NCI-H187 treated with DMSO at 0.1 percent for 48 hours (cell line): ENCODE results near the gene DIS3L.
"Not testable (repeated sequence)": the region's sequence is repeated elsewhere in the genome, so short reads cannot be mapped to it uniquely, and the experiment has no call there.

ENCODE experiments used
- DNase-seq: peaks from one replicate; lab custom pipeline; 2025; lab: John Stamatoyannopoulos, UW

The DIS3L gene

DNA sequence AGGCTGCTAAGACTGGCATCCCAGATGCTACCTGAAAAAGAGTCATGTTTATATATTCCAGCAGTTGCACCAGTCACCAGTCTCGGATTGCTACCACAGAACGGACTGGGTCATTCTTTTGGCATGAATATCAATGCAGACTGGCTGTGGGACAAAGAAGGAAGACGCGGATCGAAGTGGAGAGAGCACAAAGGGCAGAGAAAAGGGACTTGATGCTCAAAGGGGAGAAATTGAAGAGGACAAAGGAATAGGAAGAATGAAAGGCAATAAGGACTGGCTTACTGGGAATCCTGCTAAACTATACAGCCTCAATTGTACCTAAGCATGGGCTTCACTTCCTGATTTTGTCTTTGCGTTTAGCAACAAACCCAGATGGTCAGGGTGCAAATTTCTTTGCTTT, 15.3 kb upstream of the DIS3L start:
- no peak for DNase-seq

DNA sequence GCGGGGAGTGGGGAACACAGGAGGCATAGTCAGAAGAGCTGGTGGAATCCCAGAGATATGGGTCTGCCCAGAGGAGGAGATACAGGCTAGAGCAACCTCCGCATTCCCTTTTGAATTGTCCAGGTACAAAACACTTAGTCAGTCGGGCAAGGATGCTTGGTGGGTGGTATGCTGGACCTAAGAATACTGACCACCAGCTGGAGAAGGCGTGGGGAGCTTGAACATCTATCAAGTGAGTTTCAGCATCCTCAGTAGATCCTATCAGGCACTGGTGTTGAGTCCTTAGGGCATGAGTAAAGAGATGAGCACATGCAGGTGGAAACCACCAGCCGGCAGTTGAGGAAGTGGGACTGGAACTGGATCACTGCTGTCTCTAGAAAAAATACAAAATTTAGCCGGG, 14.7 kb upstream of the DIS3L start:
- DNase-seq: no peak

DNA sequence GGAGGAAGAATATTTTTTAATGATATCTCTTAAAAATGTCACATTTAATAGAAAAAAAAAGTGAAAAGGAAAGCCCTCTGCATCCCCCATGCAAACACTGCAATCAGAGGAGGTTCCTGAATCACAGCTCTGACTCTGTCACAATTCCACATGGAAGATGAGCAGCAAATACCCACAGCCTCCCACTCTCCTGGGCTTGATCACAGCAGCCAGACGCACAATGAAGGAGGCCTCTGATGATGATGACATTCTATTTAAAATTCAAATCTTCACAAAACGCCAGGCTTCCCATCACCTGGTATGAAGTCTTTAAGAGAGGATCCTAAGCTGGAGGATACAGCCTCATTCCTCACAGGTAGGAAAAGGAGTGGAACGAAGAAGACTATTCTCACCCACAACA, 9.1 kb upstream of the DIS3L start:
- DNase-seq: no peak

DNA sequence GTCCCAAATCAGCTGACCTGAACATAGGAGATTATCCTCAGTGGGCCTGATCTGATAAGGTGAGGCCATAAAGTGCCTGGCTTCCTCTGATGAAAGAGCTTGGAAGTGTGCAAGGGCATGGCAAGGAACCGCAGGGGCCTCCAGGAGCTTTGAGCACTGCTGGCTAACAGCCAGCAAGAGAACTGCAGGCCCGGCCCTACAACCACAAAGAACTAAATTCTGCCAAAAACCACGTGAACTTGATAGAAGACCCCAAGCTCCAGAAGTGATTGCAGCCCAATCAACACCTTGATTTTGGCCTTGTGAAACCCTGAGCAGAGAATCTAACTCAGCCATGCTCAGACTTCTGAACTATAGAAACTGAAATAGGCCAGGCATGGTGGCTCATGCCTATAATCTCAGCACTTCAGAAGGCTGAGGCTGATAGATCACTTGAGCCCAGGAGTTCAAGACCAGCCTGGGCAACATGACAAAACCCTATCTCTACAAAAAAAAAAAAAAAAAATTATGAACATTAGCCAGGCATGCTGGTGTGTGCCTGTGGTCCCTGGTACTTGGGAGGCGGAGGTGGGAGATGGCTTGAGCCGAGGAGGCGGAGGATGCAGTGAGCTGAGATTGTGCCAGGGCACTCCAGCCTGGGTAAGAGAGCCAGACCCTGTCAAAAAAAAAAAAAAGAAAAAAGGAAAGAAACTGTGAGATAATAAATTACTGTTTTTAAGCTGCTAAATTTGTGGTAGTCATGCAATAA, 7.7 kb upstream of the DIS3L start:
- DNase-seq: no peak

DNA sequence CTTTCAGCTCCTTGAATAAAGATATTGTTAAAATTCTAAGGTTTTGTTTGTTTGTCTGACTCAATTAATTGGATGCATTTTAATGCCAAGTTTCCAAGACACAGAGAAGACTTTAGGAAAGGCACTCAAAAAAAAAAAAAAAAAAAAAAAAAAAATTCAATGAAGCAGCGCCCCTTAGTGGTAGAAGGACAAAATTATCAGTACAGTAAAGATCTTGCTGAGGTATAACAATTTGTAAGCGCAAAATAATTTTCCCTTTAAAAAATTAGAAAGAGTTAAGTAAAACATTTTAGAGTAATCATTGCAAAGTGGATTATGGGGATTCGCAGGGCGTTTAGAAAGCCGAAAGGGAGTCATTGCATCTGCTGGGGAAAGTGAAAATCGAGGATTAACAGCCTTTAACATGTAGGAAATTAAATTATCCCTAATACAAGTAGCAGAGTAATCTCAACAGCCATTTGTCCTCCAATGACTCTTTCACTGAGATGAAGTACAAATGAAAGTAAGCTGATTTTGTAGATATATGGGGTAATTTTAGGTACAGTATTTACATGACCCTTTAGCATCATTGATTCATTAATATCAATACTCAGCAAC, 5.8 kb upstream of the DIS3L start:
- DNase-seq: no peak

DNA sequence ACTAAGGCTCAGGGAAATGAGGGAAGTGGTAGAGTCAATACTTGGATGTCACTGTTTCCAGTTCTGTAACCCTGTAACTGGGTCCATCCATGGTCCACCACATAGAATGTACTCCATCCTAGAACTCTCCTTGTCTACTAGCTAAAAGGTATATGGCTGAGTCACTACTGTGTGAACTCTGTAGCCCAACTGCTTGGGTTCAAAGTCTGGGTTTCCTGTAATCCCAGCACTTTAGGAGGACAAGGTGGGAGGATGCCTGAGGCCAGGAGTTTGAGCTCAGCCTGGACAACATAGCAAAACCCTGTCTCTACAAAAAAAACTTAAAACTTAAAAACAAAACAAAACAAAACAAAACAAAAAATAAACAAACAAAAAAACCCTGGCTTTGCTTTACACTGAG, 5.3 kb upstream of the DIS3L start:
- no peak for DNase-seq

DNA sequence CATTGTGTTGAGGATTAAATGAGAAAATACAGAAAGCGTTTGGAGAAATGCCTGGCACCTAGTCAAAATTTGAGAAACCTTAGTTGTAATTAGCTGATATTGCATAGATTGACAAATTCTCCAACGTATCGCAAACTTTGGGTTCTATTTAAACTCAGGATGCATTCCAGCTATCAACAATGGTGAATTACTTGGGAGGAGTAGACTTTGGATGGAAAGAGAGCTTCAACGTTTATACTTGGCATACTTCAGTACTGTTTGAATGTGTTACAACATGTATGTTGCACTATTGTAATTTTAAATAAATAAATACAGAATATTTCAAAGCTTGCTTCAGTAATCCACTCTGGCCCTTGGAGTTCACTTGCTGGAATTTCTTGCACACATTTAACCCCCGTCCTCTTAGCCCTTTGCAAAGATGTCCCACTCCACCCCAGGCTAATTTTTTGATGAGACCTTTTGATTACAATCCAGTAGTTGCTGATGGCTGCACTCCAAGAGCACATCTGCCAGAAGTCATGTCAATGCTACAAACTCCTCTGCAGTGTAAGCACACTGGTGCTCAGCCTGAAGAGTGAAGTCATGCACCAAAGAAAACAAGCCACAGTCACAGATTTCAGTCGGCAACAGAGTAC, 4.7 kb upstream of the DIS3L start:
- no peak for DNase-seq

DNA sequence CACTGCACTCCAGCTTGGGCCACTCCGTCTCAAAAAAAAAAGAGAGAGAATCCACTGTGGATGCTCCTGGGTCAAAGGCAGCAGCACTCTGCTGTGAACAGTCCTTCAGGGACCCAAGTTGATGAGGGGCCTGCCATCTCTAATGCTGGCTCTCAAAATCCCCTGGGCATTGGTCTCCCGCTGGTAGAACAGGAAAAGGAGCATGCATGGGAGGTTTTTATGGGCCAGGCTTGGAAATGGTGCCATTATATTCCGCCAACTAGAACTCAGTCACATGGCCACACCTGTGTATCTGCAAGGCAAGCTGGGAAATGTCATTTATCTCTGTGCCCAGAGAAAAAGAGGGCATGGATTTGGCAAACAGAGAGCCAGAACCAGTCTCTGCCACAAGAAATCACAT, 3.4 kb upstream of the DIS3L start:
- DNase-seq: no peak

DNA sequence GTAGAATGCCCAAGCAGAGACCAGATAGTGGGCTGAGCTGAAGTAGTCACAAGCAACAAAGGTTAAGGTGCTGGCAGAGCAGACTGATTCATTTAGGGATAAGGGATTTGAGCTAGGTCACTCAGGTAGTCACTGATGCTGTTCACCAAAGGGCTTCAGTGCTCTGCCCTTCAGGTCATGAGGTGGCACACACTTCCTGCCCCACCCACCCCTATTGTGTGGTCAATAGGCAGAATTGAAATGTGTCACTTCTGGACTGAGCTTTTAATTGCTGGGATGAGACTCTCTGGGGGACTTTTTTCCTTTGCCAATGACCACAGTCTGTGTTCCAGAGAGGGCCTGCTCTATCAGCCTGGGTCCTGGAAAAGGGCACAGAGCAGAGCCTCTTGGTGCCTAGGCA, 2.9 kb upstream of the DIS3L start:
- no peak for DNase-seq

DNA sequence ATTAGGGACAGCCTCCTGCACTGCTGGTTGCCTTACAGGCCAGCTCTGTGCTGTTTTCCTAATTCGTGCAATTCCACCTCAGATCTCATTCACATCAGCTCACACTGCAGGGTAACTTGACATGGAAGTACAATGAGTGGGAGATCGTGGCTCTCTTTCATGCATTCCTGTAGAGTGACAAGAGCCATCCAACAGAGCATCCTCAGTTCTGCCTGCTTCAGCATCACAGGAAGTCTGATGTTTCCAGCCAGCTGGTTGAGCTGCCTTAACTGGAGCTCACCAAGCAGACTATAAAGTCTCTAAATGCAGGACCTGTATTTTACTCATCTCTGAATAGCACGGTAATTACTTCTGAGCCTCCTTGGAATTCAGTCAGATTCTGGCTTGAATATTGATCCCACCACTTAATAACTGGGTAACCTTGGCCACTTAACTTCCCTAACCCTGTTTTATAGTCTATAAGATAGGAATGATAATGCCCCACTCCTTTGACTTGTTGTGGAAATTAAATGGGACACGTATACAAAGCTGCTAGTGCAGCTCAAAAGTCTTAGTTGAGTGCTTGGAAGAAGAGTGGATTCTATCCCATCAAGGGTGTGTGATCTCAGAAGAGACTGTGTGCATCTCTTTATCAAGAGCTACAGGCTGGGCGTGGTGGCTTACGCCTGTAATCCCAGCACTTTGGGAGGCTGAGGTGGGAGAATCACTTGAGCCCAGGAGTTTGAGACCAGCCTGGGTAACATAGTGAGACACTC, 1.4 kb upstream of the DIS3L start:
- no peak for DNase-seq

DNA sequence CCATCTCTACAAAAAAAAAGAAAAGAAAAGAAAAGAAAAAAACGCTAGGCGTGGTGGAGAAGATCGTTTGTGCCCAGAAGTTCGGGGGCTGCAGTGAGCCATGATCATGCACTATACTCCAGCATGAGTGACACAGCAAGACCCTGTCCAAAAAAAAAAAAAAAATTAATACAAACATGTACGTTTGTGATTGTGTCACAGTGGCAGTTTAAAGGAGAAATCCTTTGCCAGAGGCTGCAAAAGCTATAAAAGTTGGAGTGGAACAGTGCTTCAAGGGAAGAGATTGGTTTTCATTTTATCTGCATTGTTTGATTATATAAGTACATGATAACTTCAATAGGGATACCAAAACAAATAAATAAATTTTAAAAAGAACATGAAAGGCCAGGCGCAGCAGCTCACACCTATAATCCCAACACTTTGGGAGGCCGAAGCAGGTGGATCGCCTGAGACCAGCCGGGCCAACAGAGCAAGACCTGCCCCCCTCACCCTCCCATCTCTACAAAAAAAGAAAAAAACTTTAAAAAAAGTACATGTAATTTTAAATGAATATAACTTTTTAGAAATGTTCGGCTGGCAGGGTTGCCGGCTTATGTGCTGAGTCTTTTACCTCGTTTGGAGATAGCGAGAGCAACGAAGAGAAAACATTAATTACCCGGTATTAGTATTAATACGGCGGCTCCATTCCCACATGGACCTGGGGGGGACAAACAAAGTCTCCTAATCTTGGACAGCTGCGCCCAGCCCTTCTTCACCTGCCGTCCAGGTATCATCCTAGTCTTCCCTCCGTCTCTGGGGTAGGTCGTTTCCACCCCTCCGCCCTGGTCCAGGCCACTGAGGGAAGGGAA, 573 bp upstream of the DIS3L start:
- no peak for DNase-seq

DNA sequence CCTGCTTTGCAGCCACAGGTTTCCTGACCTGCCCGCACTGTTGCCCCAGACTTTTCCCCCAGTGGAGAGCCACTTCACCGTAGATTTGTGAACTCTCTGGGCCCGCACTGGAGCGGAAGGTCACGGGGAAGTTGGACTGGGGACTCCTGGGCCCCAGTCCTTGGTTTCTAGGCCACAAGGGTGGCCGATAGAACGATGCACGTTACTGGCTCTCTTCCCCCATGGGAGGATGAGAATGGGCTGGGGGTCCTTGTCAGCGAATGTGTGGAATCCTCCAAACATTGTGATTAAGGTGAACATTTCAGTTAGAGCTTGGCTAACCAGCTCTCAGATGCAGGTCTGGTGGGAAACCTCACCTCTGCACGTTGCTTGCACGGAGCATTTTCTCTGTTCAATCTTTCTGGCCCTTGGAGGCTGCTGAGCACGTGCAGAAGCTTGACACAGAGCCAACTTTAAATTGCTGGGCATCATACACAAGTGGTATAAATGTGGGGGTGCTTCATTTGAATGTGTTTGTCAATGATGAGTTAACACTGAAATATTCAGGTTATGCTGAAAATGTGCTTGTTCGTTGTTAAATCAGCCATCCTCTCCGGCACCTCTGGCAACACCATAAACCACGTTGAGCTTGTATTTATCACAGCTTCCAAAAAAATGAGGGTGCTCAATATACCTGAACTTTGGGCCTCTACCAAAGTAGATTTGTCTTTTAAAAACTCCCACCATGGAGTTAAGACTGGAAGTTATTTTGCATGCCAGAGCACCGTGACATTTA, 976 bp downstream of the DIS3L start:
- no peak for DNase-seq

DNA sequence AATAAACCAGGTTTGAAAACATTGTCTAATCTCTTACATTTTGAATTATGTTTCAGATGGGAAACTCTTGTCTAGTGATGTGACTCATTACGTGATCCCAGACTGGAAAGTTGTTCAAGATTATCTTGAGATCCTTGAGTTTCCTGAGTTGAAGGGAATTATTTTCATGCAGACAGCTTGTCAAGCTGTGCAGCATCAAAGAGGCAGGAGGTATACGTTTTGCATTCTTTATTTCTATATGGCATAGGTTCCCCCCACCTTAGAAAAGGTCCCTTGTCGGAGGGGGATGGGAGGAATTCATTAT, 1.5 kb downstream of the DIS3L start:
- DNase-seq: no peak

DNA sequence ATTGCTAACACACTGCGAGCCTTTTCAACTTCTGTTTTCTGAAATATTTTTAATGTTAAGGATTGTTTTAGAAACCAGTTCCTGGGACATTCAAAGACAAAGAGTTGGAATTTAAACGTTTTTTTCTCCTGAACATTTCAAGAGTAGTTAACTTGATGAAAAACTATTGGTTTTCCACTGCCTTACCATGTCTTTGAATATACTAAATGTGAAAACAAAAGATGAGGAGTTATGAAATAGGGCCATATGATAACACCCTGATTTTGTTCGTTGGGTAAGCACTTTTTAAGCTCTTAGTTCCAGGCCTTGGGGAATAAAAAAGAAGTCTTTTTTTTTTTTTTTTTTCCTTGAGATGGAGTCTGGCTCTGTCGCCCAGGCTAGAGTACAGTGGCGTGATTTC, 2.8 kb downstream of the DIS3L start:
- DNase-seq: no peak

DNA sequence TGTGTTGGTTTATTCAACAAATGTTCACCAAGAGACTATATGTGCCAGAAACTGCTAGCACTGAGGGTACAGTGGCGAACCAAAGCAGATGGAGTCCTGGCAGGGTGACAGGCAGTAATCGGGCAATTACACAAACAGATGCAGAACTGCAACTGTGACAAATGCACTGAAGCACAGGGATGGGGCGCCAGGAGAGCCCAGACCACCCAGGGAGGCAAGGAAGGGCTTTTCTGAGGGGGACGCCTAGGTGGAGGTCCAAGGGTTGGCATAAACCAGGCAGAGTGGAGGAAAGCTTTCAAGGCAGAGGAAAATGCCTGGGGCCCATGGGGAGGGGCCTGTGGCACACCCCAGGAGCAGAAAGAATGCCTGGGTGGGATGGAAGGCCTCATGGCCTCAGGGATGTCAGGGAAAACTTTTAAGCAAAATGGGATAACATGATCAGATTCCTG, 5.5 kb downstream of the DIS3L start:
- DNase-seq: no peak

DNA sequence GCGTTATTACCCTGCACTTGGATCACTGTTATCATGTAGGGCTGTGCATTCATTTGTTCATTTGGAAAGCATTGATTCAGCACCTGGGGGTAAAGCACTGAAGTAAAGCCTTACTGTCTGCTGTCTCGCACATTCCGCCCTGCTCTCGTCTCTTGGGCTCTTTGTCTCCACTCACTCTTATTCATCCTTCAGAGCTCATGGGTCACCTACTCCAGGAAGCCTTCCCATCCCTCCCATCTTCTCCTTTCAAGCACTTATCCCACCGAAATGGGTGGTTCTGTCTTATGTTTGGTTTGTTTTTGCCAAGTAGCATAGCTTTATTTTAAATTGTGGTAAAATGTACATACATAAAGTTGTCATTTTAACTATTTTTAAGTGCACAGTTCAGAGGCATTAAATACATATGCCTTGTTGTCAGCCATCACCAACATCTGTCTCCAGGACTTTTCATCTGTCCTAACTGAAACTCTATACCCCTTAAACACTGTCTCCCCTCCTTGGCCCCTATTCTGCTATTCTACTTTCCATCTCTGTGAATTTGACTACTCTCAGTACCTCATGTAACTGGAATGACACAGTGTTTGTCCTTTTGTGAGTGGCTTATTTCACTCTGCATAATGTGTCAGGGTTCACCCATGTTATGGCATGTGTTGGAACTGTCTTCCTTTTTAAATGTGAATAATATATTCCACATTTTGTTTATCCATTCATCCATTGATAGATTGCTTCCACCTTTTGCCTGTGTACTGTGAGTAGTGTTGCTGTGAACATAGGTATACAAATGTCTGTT, 9.3 kb downstream of the DIS3L start:
- DNase-seq: no peak

DNA sequence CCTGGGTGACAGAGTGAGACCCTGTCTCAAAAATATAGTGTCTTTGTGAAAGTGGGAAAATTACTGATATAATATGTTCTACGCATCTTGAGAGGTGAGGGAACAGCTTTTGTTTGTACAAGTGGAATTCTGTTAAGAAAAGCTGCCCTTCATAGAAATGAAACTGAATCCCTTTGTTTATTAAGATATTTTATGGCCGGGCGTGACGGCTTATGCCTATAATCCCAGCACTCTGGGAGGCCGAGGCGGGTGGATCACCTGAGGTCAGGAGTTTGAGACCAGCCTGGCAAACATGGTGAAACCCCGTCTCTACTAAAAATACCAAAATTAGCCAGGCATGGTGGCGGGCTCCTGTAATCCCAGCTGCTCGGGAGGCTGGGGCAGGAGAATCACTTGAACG, 11.1 kb downstream of the DIS3L start:
- DNase-seq: not testable (repeated sequence)

DNA sequence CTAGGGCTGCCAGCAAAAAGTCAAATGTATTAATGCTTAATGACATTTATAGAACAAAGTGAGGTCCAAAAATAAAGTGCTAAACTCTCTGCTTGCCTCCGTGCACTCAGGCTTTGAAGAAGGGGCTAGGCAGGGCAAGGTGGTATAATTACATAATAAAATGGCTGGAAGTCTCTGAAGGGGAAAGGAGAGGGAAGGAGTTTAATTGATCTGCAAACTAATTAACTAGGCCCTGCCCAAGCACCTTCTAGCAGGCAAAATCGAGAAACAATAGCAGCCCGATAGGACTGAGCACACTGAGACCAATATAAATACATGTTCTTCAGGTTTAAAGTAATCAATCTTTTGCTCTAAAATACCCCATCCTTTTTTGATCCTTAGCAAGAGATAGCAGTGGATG, 13.0 kb downstream of the DIS3L start:
- no peak for DNase-seq

DNA sequence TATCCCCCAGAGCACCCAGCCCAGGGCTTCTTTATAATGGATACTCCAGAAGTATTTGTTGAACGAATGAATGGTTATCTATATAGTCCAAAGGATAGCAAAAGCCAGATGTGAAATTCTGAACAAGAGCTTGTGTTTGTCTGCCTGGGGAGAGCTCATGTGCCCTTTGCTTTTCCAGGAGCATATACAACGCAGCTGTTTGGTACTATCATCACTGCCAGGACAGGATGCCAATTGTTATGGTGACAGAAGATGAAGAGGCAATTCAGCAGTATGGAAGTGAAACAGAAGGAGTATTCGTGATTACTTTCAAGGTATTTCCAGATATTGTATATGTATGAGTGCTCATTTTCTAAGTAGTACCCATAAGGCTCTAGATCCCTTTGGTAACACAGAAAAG, 15.2 kb downstream of the DIS3L start:
- DNase-seq: no peak

DNA sequence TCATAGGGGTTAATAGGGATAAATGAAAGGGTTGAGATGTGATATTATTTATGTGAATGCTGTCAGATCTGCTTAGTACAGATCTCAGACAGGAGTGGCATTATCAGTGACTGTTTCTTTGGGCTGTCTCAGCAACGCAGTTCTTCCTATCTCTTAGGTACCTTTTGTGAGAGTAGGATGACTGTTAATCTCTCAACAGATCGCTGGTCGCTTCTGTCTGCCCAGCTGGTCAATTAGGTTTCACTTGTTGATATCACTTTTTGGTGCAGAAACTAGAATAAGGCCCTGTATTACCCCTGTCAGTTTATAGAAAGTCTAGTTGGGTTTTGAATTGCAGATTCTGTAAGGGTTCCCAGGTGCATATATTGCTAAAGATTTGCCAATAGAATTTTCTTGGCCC, 16.5 kb downstream of the DIS3L start:
- DNase-seq: no peak

DNA sequence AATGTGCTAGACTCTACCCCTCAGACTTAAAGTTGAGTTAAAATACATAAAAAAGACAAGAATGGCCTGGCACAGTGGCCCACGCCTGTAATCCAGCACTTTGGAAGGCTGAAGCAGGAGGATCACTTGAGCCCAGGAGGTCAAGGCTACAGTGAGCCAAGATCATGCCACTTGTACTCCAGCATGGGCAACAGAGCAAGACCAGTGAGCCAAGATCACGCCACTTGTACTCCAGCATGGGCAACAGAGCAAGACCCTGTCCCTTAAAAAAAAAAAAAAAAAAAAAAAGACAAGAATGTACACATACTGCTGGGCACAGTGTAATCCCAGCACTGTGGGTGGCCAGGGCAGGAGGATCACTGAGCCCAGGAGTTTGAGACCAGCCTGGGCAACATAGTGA, 17.4 kb downstream of the DIS3L start:
- DNase-seq: no peak
